GM12878 (cell line): ENCODE measurements around the gene MPC1L. TPM values are rescaled to one million over a fixed set of nuclear protein-coding genes. Genes with fewer than 3 reads are reported as not detected.

Experiments used
- CHD1 ChIP-seq: IDR thresholded peaks from 2 replicates; pipeline ENCODE4 v1.6.1; 2012; ENCODE audit warnings: low read depth, low read length, improper control_type of control experiment
- CHD4 ChIP-seq: fragments of 200-600 bp; sonication (generic); IDR thresholded peaks from 2 replicates; pipeline ENCODE4 v1.6.1; 2016; ENCODE audit warnings: mild to moderate bottlenecking
- EED ChIP-seq: sonication (generic); IDR thresholded peaks from 2 replicates; pipeline ENCODE4 v1.6.1; 2016; ENCODE audit warnings: antibody characterized with exemption, low read depth
- EZH2 ChIP-seq: IDR thresholded peaks from 2 replicates; pipeline ENCODE4 v1.6.1; 2012; ENCODE audit warnings: low read depth, mild to moderate bottlenecking, control low read depth, inconsistent platforms, low read length, borderline replicate concordance; ENCODE audit not compliant: control insufficient read depth
- FOXM1 ChIP-seq: IDR thresholded peaks from 2 replicates; pipeline ENCODE4 v1.6.1; 2012; ENCODE audit warnings: low read depth, mild to moderate bottlenecking, inconsistent platforms, low read length, moderate library complexity
- JUNB ChIP-seq: IDR thresholded peaks from 2 replicates; pipeline ENCODE4 v1.6.1; 2016; ENCODE audit warnings: antibody characterized with exemption, mild to moderate bottlenecking
- MXI1 ChIP-seq: fragments of 150-350 bp; IDR thresholded peaks from 2 replicates; pipeline ENCODE4 v1.6.1; 2011; ENCODE audit warnings: low read depth, mild to moderate bottlenecking, inconsistent platforms, low read length, improper control_type of control experiment
- NBN ChIP-seq: fragments of 450-650 bp; IDR thresholded peaks from 2 replicates; pipeline ENCODE4 v1.6.1; 2016
- NRF1 ChIP-seq: conservative IDR thresholded peaks from 2 replicates; pipeline ENCODE4 v1.6.1; 2011; ENCODE audit warnings: mild to moderate bottlenecking, low read depth, low read length, improper control_type of control experiment
- POLR2AphosphoS2 ChIP-seq: IDR thresholded peaks from 2 replicates; pipeline ENCODE4 v1.6.1; 2011; ENCODE audit warnings: low read depth, mild to moderate bottlenecking, low read length, improper control_type of control experiment, moderate library complexity
- RAD21 ChIP-seq: IDR thresholded peaks from 2 replicates; pipeline ENCODE4 v1.6.1; 2011; ENCODE audit warnings: mild to moderate bottlenecking, low read depth, low read length, moderate library complexity; ENCODE audit not compliant: insufficient read depth
- RFX5 ChIP-seq: IDR thresholded peaks from 2 replicates; pipeline ENCODE4 v1.6.1; 2011; ENCODE audit warnings: low read depth, low read length, improper control_type of control experiment
- SMARCA5 ChIP-seq: fragments of 450-650 bp; IDR thresholded peaks from 2 replicates; pipeline ENCODE4 v1.6.1; 2017; ENCODE audit warnings: mild to moderate bottlenecking
- SMC3 ChIP-seq: IDR thresholded peaks from 2 replicates; pipeline ENCODE4 v1.6.1; 2011; ENCODE audit warnings: low read length, improper control_type of control experiment, borderline replicate concordance
- SREBF1 ChIP-seq: IDR thresholded peaks from 2 replicates; pipeline ENCODE4 v1.6.1; 2012; ENCODE audit warnings: mild to moderate bottlenecking, low read length
- SRF ChIP-seq, 2 experiments: IDR thresholded peaks; 2 replicates each; pipeline ENCODE4 v1.6.1; 2011; ENCODE audit warnings: low read depth in 2 of 2, low read length in 2 of 2, mild to moderate bottlenecking in 1 of 2, moderate library complexity in 1 of 2
- TCF7 ChIP-seq: IDR thresholded peaks from 2 replicates; pipeline ENCODE4 v1.6.1; 2014; ENCODE audit warnings: antibody characterized with exemption, borderline replicate concordance
- ZBED1 ChIP-seq: IDR thresholded peaks from 2 replicates; pipeline ENCODE4 v1.6.1; 2016; ENCODE audit warnings: borderline replicate concordance
- ZSCAN29 ChIP-seq: fragments of 450-650 bp; IDR thresholded peaks from 2 replicates; pipeline ENCODE4 v1.6.1; 2017; ENCODE audit warnings: mild to moderate bottlenecking, moderate library complexity
- ZZZ3 ChIP-seq: IDR thresholded peaks from 2 replicates; pipeline ENCODE4 v1.6.1; 2011; ENCODE audit warnings: low read depth; ENCODE audit not compliant: control insufficient read depth, insufficient read length
- polyA plus RNA-seq, 11 experiments: library from polyadenylated mRNA; depleted of rRNA in 4 of 11; unstranded in 6 of 11; stranded (reverse) in 5 of 11; fragments of >200 nt; fragmentation: Nextera tagmentation in 4 of 11; fragmentation: Illumina TruSeq in 1 of 11; extraction: Ambion mirVana in 4 of 11; extraction: Trizol in 1 of 11; gene quantifications; 1 replicate in 1 of 11; 2 replicates in 10 of 11; pipeline versions ENCODE4 v1.2.1 to v1.2.3, GENCODE V29; 2011 to 2016; ENCODE audit warnings: inconsistent platforms in 2 of 11, missing spikeins in 2 of 11, low read depth in 1 of 11
- total RNA-seq, 4 experiments: library from RNA; depleted of rRNA in 3 of 4; stranded (reverse); fragments of >200 nt in 3 of 4; fragmentation: Illumina TruSeq in 1 of 4; extraction: Trizol in 1 of 4; gene quantifications; 2 replicates each; pipeline versions ENCODE4 v1.2.1 to v1.2.3, GENCODE V29; 2013 to 2021
- TF ChIP-seq, protein P1 (sequence below): fragments of 450-650 bp; IDR thresholded peaks from 2 replicates; pipeline ENCODE4 v1.6.1; 2017; ENCODE audit warnings: mild to moderate bottlenecking, moderate library complexity
- TF ChIP-seq, protein P2 (sequence below): IDR thresholded peaks from 2 replicates; pipeline ENCODE4 v1.6.1; 2012; ENCODE audit warnings: low read length, inconsistent platforms
- TF ChIP-seq, protein P3 (sequence below): fragments of 450-650 bp; IDR thresholded peaks from 2 replicates; pipeline ENCODE4 v1.6.1; 2014; ENCODE audit warnings: mild to moderate bottlenecking
- TF ChIP-seq, protein P4 (sequence below), 3 experiments: IDR thresholded peaks in 2 of 3; conservative IDR thresholded peaks in 1 of 3; 2 replicates each; pipeline ENCODE4 v1.5.1; 2011; ENCODE audit warnings: low read depth in 3 of 3, low read length in 3 of 3, mild to moderate bottlenecking in 3 of 3, control low read depth in 2 of 3, moderate library complexity in 2 of 3, inconsistent platforms in 1 of 3, mixed read lengths in 1 of 3; ENCODE audit not compliant: control insufficient read depth in 2 of 3, insufficient read depth in 1 of 3; ENCODE audit errors: extremely low read depth in 1 of 3

The MPC1L gene
- total and polyA plus RNA-seq, 10 of the 15 experiments (the other 5 are each of a cell fraction or from before 2014, with no cell fraction given) = not detected

DNA sequence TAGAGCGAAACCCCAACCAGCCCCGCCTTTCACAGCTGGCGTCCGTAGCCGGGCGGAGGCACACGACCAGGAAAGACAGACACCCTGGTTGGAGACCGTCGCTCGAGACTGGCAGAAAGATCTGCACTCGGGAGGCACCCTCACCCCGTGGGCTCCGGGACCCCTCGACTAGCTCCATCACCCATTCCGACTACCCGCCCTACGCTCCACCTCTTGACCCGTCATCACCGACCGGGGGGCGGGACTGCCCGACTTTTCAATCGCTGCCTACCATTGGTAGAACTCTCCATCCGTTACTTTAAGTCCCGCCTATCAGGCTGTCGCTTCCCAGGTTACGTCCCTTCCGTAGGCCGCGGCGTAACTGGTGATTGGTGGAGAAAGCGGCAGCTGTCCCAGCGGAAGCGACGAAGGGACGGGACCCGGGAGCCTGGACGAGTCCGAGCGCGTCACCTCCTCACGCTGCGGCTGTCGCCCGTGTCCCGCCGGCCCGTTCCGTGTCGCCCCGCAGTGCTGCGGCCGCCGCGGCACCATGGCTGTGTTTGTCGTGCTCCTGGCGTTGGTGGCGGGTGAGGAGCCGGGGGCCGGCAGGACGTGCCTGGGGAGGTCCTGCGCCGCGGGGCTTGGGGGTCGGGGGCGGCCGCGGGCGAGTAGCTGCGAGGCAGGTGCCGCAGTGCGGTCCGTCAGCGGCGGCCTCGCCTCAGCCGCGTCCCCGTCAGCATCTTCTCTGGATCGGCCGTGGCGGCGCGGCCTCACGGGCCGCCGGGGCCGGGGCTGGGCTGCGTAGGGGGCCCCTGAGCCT, 42.5 kb upstream of the MPC1L start, which contains the start of gene ATP6AP2 (continued):
- TF ChIP-seq JUNB (no peak), SRF (IDR thresholded peaks at IDR 0.05; ENCODE audit: low read depth in 2 of 2, low read length in 2 of 2) (no peak), SREBF1 (no peak), POLR2AphosphoS2 (peak; percentile 45; the same call in 1 of the 2 replicates), CHD4 (no peak), MXI1 (no peak), ZBED1 (no peak), FOXM1 (no peak), NRF1 (no peak), SMARCA5 (no peak), RAD21 (no peak), ZZZ3 (no peak), CHD1 (0 out of 2 replicates have a peak, but pooled peaks have one; percentile 36), EED (no peak), EZH2 (no peak), RFX5 (0 out of 2 replicates have a peak, but pooled peaks have one; percentile 58), ZSCAN29 (no peak), SMC3 (no peak), TCF7 (no peak), NBN (peak; percentile 64)
- TF ChIP-seq, protein P1, sequence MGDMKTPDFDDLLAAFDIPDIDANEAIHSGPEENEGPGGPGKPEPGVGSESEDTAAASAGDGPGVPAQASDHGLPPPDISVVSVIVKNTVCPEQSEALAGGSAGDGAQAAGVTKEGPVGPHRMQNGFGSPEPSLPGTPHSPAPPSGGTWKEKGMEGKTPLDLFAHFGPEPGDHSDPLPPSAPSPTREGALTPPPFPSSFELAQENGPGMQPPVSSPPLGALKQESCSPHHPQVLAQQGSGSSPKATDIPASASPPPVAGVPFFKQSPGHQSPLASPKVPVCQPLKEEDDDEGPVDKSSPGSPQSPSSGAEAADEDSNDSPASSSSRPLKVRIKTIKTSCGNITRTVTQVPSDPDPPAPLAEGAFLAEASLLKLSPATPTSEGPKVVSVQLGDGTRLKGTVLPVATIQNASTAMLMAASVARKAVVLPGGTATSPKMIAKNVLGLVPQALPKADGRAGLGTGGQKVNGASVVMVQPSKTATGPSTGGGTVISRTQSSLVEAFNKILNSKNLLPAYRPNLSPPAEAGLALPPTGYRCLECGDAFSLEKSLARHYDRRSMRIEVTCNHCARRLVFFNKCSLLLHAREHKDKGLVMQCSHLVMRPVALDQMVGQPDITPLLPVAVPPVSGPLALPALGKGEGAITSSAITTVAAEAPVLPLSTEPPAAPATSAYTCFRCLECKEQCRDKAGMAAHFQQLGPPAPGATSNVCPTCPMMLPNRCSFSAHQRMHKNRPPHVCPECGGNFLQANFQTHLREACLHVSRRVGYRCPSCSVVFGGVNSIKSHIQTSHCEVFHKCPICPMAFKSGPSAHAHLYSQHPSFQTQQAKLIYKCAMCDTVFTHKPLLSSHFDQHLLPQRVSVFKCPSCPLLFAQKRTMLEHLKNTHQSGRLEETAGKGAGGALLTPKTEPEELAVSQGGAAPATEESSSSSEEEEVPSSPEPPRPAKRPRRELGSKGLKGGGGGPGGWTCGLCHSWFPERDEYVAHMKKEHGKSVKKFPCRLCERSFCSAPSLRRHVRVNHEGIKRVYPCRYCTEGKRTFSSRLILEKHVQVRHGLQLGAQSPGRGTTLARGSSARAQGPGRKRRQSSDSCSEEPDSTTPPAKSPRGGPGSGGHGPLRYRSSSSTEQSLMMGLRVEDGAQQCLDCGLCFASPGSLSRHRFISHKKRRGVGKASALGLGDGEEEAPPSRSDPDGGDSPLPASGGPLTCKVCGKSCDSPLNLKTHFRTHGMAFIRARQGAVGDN = no peak
- TF ChIP-seq, protein P2, sequence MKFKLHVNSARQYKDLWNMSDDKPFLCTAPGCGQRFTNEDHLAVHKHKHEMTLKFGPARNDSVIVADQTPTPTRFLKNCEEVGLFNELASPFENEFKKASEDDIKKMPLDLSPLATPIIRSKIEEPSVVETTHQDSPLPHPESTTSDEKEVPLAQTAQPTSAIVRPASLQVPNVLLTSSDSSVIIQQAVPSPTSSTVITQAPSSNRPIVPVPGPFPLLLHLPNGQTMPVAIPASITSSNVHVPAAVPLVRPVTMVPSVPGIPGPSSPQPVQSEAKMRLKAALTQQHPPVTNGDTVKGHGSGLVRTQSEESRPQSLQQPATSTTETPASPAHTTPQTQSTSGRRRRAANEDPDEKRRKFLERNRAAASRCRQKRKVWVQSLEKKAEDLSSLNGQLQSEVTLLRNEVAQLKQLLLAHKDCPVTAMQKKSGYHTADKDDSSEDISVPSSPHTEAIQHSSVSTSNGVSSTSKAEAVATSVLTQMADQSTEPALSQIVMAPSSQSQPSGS = no peak
- TF ChIP-seq, protein P3, sequence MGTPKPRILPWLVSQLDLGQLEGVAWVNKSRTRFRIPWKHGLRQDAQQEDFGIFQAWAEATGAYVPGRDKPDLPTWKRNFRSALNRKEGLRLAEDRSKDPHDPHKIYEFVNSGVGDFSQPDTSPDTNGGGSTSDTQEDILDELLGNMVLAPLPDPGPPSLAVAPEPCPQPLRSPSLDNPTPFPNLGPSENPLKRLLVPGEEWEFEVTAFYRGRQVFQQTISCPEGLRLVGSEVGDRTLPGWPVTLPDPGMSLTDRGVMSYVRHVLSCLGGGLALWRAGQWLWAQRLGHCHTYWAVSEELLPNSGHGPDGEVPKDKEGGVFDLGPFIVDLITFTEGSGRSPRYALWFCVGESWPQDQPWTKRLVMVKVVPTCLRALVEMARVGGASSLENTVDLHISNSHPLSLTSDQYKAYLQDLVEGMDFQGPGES = peak; percentile 73; the same call in 1 of the 2 replicates
- TF ChIP-seq, protein P4, sequence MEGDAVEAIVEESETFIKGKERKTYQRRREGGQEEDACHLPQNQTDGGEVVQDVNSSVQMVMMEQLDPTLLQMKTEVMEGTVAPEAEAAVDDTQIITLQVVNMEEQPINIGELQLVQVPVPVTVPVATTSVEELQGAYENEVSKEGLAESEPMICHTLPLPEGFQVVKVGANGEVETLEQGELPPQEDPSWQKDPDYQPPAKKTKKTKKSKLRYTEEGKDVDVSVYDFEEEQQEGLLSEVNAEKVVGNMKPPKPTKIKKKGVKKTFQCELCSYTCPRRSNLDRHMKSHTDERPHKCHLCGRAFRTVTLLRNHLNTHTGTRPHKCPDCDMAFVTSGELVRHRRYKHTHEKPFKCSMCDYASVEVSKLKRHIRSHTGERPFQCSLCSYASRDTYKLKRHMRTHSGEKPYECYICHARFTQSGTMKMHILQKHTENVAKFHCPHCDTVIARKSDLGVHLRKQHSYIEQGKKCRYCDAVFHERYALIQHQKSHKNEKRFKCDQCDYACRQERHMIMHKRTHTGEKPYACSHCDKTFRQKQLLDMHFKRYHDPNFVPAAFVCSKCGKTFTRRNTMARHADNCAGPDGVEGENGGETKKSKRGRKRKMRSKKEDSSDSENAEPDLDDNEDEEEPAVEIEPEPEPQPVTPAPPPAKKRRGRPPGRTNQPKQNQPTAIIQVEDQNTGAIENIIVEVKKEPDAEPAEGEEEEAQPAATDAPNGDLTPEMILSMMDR (IDR thresholded peaks at IDR 0.05 in 2 of 3, conservative IDR thresholded peaks at IDR 0.05 in 1 of 3; ENCODE audit: control insufficient read depth in 2 of 3, extremely low read depth in 1 of 3, insufficient read depth in 1 of 3, low read depth in 3 of 3, low read length in 3 of 3) = no peak
